Adrenal gland (tissue), 12 donors: ENCODE data around the gene PXDN. TPM values are rescaled to one million over a fixed set of nuclear protein-coding genes. Genes with fewer than 3 reads are reported as not detected.
"Not testable (repeated sequence)": the region's sequence is repeated elsewhere in the genome, so short reads cannot be mapped to it uniquely, and the experiment has no call there.

ENCODE experiments used
- DNase-seq, 7 donors: peaks; one replicate each; pipeline ENCODE4 v3.0.0-alpha.2; 2019 to 2020
- H3K27ac ChIP-seq, 5 donors: fragments of 200-600 bp; sonication (generic) in 4 of 5; 1 replicate in 3 of 5; 2 replicates in 2 of 5; pipeline versions ENCODE4 v1.5.1 to v1.8.0; 2016 to 2020; ENCODE audit warnings: mild to moderate bottlenecking in 1 of 5
- H3K27me3 ChIP-seq: fragments of 200-600 bp; 2 replicates; pipeline ENCODE4 v1.8.0; 2021
- H3K36me3 ChIP-seq, 2 donors: fragments of 200-600 bp; replicated peaks in 1 of 2; 1 replicate in 1 of 2; 2 replicates in 1 of 2; pipeline versions ENCODE4 v1.5.1 to v1.8.0; 2018 to 2022
- H3K4me1 ChIP-seq, 2 donors: fragments of 200-600 bp; replicated peaks in 1 of 2; 1 replicate in 1 of 2; 2 replicates in 1 of 2; pipeline versions ENCODE4 v1.5.1 to v1.8.0; 2018 to 2021
- H3K4me3 ChIP-seq, 4 donors: fragments of 200-600 bp; sonication (generic) in 3 of 4; one replicate each; pipeline ENCODE4 v1.5.1; 2016 to 2018
- H3K9me3 ChIP-seq, 3 donors: fragments of 200-600 bp; sonication (generic) in 1 of 3; replicated peaks in 1 of 3; 1 replicate in 2 of 3; 2 replicates in 1 of 3; pipeline versions ENCODE4 v1.5.1 to v1.8.0; 2016 to 2021
- CTCF ChIP-seq, 6 experiments: fragments of 450-650 bp in 4 of 6; fragments of 200-600 bp in 2 of 6; sonication (generic) in 1 of 6; IDR thresholded peaks; 1 replicate in 5 of 6; 2 replicates in 1 of 6; pipeline versions ENCODE4 v1.5.1 to v1.8.0; 2016 to 2021; ENCODE audit warnings: antibody characterized with exemption in 6 of 6, mild to moderate bottlenecking in 2 of 6, moderate library complexity in 1 of 6
- POLR2A ChIP-seq, 2 donors: fragments of 450-650 bp; IDR thresholded peaks; one replicate each; pipeline ENCODE4 v1.6.1; 2017; ENCODE audit warnings: antibody characterized with exemption in 2 of 2, mild to moderate bottlenecking in 2 of 2, moderate library complexity in 1 of 2
- WGBS, 4 donors: extraction: QIAGEN DNeasy Blood & Tissue Kit in 2 of 4; methylation state at CpG; one replicate each; pipeline versions ENCODE4 v1.1.5 to v1.1.7; 2013 to 2017; 5-methylcytosine and 5-hydroxymethylcytosine counted together
- intact Hi-C, 2 donors: fragments of 100-400 bp; cut with DNase I; formaldehyde crosslinking; loops; one replicate each; pipeline versions ENCODE4 v1.14.1 to v1.15.0; 2022 to 2023
- polyA plus RNA-seq, 3 donors: library from polyadenylated mRNA; stranded (reverse); fragments of 200-250 nt in 2 of 3; fragments of 350-450 nt in 1 of 3; fragmentation: Illumina TruSeq in 1 of 3; extraction: RNeasy Lipid Tissue Mini Kit (QIAGEN cat#74804) in 1 of 3; gene quantifications; one replicate each; pipeline ENCODE4 v1.2.3, GENCODE V29; 2013 to 2014
- total RNA-seq, 9 donors: library from RNA; depleted of rRNA in 4 of 9; stranded (reverse); fragments of >200 nt in 4 of 9; fragments of 120-200 nt in 1 of 9; fragmentation: NEBNext Ultra II Directional in 1 of 9; extraction: Animal tissue kit (Norgen Biotek cat#: 25700) in 1 of 9; gene quantifications; one replicate each; pipeline versions ENCODE4 v1.1.0 to v1.2.4, GENCODE V29; 2013 to 2023
- donor health status: healthy with polysubstance abuse.
- donor health status: Bipolar disorder and iron deficiency.
- donor health status: DM: yes; HTN: yes; CAD: no.
- donor health status: DM: no; HTN: no; CAD: no.
- donor health status: DM: no; HTN: no; CAD: no.
- donor health status: DM: yes; HTN: yes; CAD: no.

PXDN gene
- total and polyA plus RNA-seq, 12 donors = 8.5 to 39.5 (median 22.1) TPM

DNA sequence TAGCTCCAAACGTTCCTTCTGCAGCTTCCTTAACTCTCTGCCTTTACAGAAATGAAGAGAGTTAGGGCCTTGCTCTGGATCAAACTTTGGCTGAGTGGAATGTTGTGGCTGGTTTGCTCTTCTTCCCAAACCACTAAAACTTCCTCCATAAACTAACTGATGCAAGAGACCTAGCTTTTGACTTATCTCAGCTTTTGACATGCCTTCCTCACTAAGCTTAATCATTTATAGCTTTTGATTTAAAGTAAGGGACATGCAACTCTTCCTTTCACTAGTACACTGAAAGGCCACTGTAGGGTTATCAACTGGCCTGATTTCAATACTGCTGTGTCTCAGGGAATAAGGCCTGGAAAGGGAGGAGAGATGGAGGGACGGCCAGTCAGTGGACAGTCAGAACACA is 8.3 kb downstream of the PXDN start:
- no peak overlapping the region for H3K4me3 ChIP-seq
- intact Hi-C loops = no loop called here
- H3K27me3 ChIP-seq = no peaks in the 10 kb centered on the region
- TF ChIP-seq CTCF (IDR thresholded peaks at IDR 0.05) = no peak
- TF ChIP-seq POLR2A (IDR thresholded peaks at IDR 0.05) = no peak
- no peaks in the 10 kb centered on the region for H3K4me1 ChIP-seq
- H3K9me3 ChIP-seq = no peaks in the 10 kb centered on the region
- H3K36me3 ChIP-seq = no peaks in the 10 kb centered on the region
- H3K27ac ChIP-seq = no peak overlapping the region
- peak in 1 of 7 donors; percentile 13 for DNase-seq
- 47 to 63% (median 48%) methylated on average over 2 of the region's 2 CpGs for WGBS, 4 donors

DNA sequence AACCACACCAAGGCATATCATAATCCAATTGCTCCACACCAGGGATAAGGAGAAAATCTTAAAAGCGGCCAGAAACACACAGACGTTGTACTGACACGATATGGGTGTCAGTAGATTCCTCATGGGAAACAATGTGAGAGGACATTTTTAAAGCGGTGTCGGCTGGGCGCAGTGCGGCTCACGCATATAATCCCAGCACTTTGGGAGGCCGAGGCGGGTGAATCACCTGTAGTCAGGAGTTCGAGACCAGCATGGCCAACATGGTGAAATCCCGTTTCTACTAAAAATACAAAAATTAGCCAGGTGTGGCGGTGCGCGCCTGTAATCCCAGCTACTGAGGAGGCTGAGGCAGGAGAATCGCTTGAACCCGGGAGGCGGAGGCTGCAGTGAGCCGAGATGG is 11.0 kb downstream of the PXDN start:
- intact Hi-C loops, H3K36me3 ChIP-seq, H3K9me3 ChIP-seq, H3K4me3 ChIP-seq, H3K27me3 ChIP-seq, H3K27ac ChIP-seq: not testable (repeated sequence)
- WGBS, 4 donors = 89 to 93% (median 91%) methylated on average over 19 of the region's 19 CpGs
- peaks cover 0 to 13% of the 10 kb centered on the region in 2 donors for H3K4me1 ChIP-seq
- DNase-seq = peak in 2 of 7 donors; percentile 7 to 30

- no peak for TF ChIP-seq CTCF (IDR thresholded peaks at IDR 0.05)
- no peak for TF ChIP-seq POLR2A (IDR thresholded peaks at IDR 0.05)
- H3K9me3 ChIP-seq = no peaks in the 10 kb centered on the region
- 39 to 48% (median 43%) methylated on average over 8 to 10 of the region's 10 CpGs for WGBS, 4 donors
- H3K4me3 ChIP-seq = no peak overlapping the region
- no peaks in the 10 kb centered on the region for H3K27me3 ChIP-seq
- peak in 2 of 7 donors; percentile 19 to 50 for DNase-seq
- peaks cover 0 to 13% of the 10 kb centered on the region in 2 donors for H3K4me1 ChIP-seq
- peak overlapping the region in 2 of 5 donors; percentile 70 to 86 for H3K27ac ChIP-seq
- intact Hi-C loops = no loop called here
- no peaks in the 10 kb centered on the region for H3K36me3 ChIP-seq
These were observed 12.1 kb downstream of the PXDN start for GRCh38 chr2:1731963-1732768.

DNA sequence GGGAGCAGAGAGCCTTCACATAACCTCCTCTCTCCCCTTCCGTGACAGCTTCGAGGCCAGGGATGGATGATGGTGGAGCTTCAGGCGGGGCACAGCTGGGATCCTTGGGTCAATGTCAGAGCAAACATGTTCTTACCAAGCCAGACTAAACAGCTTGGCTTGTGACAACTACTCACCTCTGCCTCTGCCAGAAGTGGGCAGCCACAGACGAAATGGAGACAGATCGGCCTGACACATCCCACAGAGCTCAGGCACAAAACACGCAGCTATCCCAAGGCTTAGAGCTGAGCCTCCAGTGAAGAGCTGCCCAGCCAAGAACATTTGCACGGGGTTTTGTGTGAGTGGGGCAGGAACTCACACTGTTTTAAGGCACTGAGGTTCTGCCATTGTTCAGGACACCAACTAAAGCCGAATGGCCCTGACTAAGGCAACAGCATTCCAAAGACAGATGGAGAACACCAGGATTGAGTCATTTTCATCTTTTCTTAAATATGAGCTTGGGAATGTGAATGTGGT is 12.8 kb downstream of the PXDN start:
- no peaks in the 10 kb centered on the region for H3K9me3 ChIP-seq
- no peaks in the 10 kb centered on the region for H3K27me3 ChIP-seq
- TF ChIP-seq CTCF (IDR thresholded peaks at IDR 0.05) (no peak), POLR2A (IDR thresholded peaks at IDR 0.05) (no peak)
- WGBS, 4 donors = 45 to 67% (median 56%) methylated on average over 3 to 8 of the region's 8 CpGs
- no peaks in the 10 kb centered on the region for H3K36me3 ChIP-seq
- peak in 1 of 7 donors; percentile 41 for DNase-seq
- intact Hi-C loops = no loop called here
- peak overlapping the region in 2 of 5 donors; percentile 70 to 86 for H3K27ac ChIP-seq
- H3K4me3 ChIP-seq = no peak overlapping the region
- peaks cover 0 to 13% of the 10 kb centered on the region in 2 donors for H3K4me1 ChIP-seq
